NCI-H2196 treated with DMSO at 0.1 percent for 48 hours (cell line): ENCODE measurements around the gene ATP12A.

ENCODE experiments used
- DNase-seq: peaks from one replicate; lab custom pipeline; 2025; ENCODE audit not compliant: unreplicated experiment; lab: John Stamatoyannopoulos, UW

ATP12A gene

GRCh38 chr13:24662195-24663088 lies 17.8 kb upstream of the ATP12A start:
- no peak for DNase-seq

GRCh38 chr13:24663089-24663395 lies 17.2 kb upstream of the ATP12A start:
- no peak for DNase-seq

- no peak for DNase-seq
Measured at GRCh38 chr13:24663586-24663985, 16.6 kb upstream of the ATP12A start.

GRCh38 chr13:24664726-24665409 lies 15.3 kb upstream of the ATP12A start:
- DNase-seq = no peak

- no peak for DNase-seq
Measured at GRCh38 chr13:24668511-24668910, 11.7 kb upstream of the ATP12A start.

GRCh38 chr13:24668955-24669582 lies 11.1 kb upstream of the ATP12A start:
- DNase-seq = no peak

GRCh38 chr13:24670174-24670573 lies 10.0 kb upstream of the ATP12A start:
- no peak for DNase-seq

- DNase-seq = no peak
Measured at GRCh38 chr13:24670961-24671381, 9.2 kb upstream of the ATP12A start.

- DNase-seq = no peak
Measured at GRCh38 chr13:24671386-24672113, 8.7 kb upstream of the ATP12A start.

GRCh38 chr13:24672141-24673132 lies 7.8 kb upstream of the ATP12A start:
- no peak for DNase-seq

- no peak for DNase-seq
Measured at GRCh38 chr13:24675806-24676570, 4.2 kb upstream of the ATP12A start.

- no peak for DNase-seq
Measured at GRCh38 chr13:24678151-24678550, 2.1 kb upstream of the ATP12A start.

- no peak for DNase-seq
Measured at GRCh38 chr13:24679686-24680085, 522 bp upstream of the ATP12A start.

- DNase-seq = no peak
Measured at GRCh38 chr13:24680921-24681604, 855 bp downstream of the ATP12A start.

- no peak for DNase-seq
Measured at GRCh38 chr13:24681930-24682329, 1.7 kb downstream of the ATP12A start.

- DNase-seq = no peak
Measured at GRCh38 chr13:24682353-24682752, 2.1 kb downstream of the ATP12A start.

- DNase-seq = no peak
Measured at GRCh38 chr13:24683351-24683750, 3.1 kb downstream of the ATP12A start.

- DNase-seq = no peak
Measured at GRCh38 chr13:24683838-24684599, 3.8 kb downstream of the ATP12A start.
